Measurements from ENCODE around the gene TLE6.

DNA sequence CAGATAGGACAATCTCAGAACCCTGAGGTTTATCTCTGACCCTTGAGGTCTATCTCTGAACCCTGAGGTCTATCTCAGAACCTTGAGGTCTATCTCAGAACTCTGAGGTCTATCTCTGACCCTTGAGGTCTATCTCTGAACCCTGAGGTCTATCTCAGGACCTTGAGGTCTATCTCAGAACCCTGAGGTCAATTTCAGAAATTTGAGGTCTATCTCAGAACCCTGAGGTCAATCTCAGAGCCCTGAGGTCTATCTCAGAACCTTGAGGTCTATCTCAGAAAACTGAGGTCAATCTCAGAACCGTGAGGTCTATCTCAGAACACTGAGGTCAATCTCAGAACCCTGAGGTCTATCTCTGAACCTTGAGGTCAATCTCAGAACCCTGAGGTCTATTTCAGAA, 49.4 kb downstream of the TLE6 start:
- TF ChIP-seq POLR2A (IDR thresholded peaks at IDR 0.05; ENCODE audit: low read depth, low read length) (no peak), TAF1 (IDR thresholded peaks at IDR 0.05; ENCODE audit: borderline replicate concordance, low read depth, low read length) (no peak), POLR2AphosphoS5 (IDR thresholded peaks at IDR 0.05; ENCODE audit: low read depth, low read length) (no peak)
